ENCODE measurements around the gene GPR152.

The GPR152 gene

GRCh38 chr11:67417425-67417824 is 35.1 kb downstream of the GPR152 start:
- H3K4me1 ChIP-seq (ENCODE audit: control insufficient read depth in 1 of 2, insufficient read depth in 1 of 2, low read depth in 1 of 2, low read length in 1 of 2): peaks cover 24 to 49% of the 10 kb centered on the region in 2 experiments

GRCh38 chr11:67416416-67417335 is 35.9 kb downstream of the GPR152 start:
- H3K4me1 ChIP-seq (ENCODE audit: control insufficient read depth in 1 of 2, insufficient read depth in 1 of 2, low read depth in 1 of 2, low read length in 1 of 2): peaks cover 24 to 49% of the 10 kb centered on the region in 2 experiments
- TF ChIP-seq CTCF (IDR thresholded peaks at IDR 0.05): no peak
- H3K9me3 ChIP-seq: no peaks in the 10 kb centered on the region
- H3K36me3 ChIP-seq: no peaks in the 10 kb centered on the region
- no peak overlapping the region for H3K27ac ChIP-seq
- H3K4me3 ChIP-seq (ENCODE audit: low read depth in 1 of 2, low read length in 1 of 2): no peak overlapping the region
- H3K27me3 ChIP-seq: peaks cover 79% of the 10 kb centered on the region

More at GRCh38 chr11:67417425-67417824, 35.1 kb downstream of the GPR152 start:
- Histone ChIP-seq H3K9me3 (no peaks in the 10 kb centered on the region), H3K4me3 (ENCODE audit: low read depth in 1 of 2, low read length in 1 of 2) (no peak overlapping the region), H3K27ac (no peak overlapping the region), H3K27me3 (peaks cover 78% of the 10 kb centered on the region), H3K36me3 (no peaks in the 10 kb centered on the region)
- no peak for TF ChIP-seq CTCF (IDR thresholded peaks at IDR 0.05)

GRCh38 chr11:67415501-67416304 is 36.8 kb downstream of the GPR152 start, which contains the start of gene CARNS1:
Gene CARNS1, plus strand, starts transcription at chr11:67415678. Its CDS starts 522 bp downstream, at chr11:67416200.
- no peaks in the 10 kb centered on the region for H3K9me3 ChIP-seq
- no peak for TF ChIP-seq CTCF (IDR thresholded peaks at IDR 0.05)
- H3K27me3 ChIP-seq: peaks cover 79% of the 10 kb centered on the region
- peak within 1 kb of the TSS in 1 of 2 experiments; percentile 7 for H3K4me3 ChIP-seq (ENCODE audit: low read depth in 1 of 2, low read length in 1 of 2)
- peaks cover 20 to 40% of the 10 kb centered on the region in 2 experiments for H3K4me1 ChIP-seq (ENCODE audit: control insufficient read depth in 1 of 2, insufficient read depth in 1 of 2, low read depth in 1 of 2, low read length in 1 of 2)
- peaks cover 5% of the 10 kb centered on the region for H3K36me3 ChIP-seq
- no peak within 1 kb of the TSS for H3K27ac ChIP-seq

GRCh38 chr11:67413266-67413849 is 39.2 kb downstream of the GPR152 start:
- Histone ChIP-seq H3K4me1 (ENCODE audit: control insufficient read depth in 1 of 2, insufficient read depth in 1 of 2, low read depth in 1 of 2, low read length in 1 of 2) (peaks cover 25 to 42% of the 10 kb centered on the region in 2 experiments), H3K27me3 (peaks cover 61% of the 10 kb centered on the region), H3K4me3 (ENCODE audit: low read depth in 1 of 2, low read length in 1 of 2) (no peak overlapping the region), H3K9me3 (no peaks in the 10 kb centered on the region), H3K27ac (no peak overlapping the region), H3K36me3 (peaks cover 29% of the 10 kb centered on the region)
- no peak for TF ChIP-seq CTCF (IDR thresholded peaks at IDR 0.05)

GRCh38 chr11:67412495-67413179 is 39.9 kb downstream of the GPR152 start:
- Histone ChIP-seq H3K27me3 (peaks cover 54% of the 10 kb centered on the region), H3K4me1 (ENCODE audit: control insufficient read depth in 1 of 2, insufficient read depth in 1 of 2, low read depth in 1 of 2, low read length in 1 of 2) (peaks cover 32 to 46% of the 10 kb centered on the region in 2 experiments), H3K36me3 (peaks cover 36% of the 10 kb centered on the region), H3K9me3 (no peaks in the 10 kb centered on the region), H3K4me3 (ENCODE audit: low read depth in 1 of 2, low read length in 1 of 2) (no peak overlapping the region), H3K27ac (no peak overlapping the region)
- TF ChIP-seq CTCF (IDR thresholded peaks at IDR 0.05): no peak
